ENCODE results near the gene ZIC3. TPM values are rescaled to one million over a fixed set of nuclear protein-coding genes. Genes with fewer than 3 reads are reported as not detected.

Gene ZIC3
- total RNA-seq, 2 donors from 2014 or later, result not detected

DNA sequence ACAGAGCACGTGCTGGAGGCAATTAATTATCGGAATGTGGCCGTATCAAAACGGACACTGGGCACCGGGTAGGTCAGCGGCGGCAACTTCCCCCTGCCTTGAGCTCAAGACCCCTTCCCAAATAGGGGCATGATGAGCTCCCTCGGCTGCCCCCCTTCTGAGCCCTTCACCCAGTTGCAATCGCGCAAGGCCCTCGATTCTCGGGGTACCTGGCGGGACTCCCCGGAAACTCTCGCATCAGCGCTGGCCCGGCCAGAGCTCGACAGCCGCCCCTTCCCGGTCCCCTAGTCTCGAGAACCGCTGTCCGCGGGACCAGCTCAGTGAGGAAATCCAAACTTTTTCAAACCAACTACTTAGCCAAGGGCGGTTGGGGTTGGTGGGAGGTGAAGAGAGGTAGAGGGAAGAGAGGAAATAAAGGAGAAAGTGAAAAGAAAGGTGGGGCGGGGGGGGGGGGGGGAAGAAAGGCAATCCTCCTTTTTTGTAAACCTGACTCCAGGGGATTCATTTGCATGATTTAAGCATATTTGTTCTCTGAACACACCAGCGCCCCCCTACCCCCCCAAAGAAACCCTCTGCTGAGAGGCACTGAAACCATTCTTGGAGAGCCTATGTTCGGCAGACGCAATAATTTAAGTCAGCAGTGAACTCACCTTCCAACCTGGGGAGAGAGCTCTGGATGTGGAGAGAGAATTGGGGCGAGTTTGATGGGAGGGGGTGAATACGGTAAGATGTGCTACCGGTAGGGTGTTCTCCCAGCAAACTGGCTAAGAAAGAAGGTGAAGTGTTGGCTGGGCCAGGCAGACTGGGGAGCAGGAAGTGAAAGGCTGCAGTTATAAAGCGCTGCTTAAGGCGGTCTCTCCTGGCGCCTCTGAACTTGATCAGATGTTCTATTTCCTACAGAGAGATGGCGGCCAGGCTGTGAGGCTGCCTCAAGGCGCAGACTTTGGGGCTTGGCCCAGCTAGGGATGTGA lies 2.0 kb upstream of the ZIC3 start:
- no peak overlapping the region for H3K4me3 ChIP-seq
- no peaks in the 10 kb centered on the region for H3K36me3 ChIP-seq
- H3K27me3 ChIP-seq (replicated peaks; ENCODE audit: insufficient read depth), result no peaks in the 10 kb centered on the region
- ATAC-seq (ENCODE audit: insufficient number of reproducible peaks, low FRiP score, low read depth) (no peak), DNase-seq (ENCODE audit: low spot score) (no peak)
- H3K4me1 ChIP-seq (ENCODE audit: control insufficient read depth in 1 of 2, low read depth in 2 of 2), result peaks cover 0 to 20% of the 10 kb centered on the region in 2 donors
- H3K9me3 ChIP-seq, result no peaks in the 10 kb centered on the region
- no peak overlapping the region for H3K27ac ChIP-seq
- TF ChIP-seq, protein P1, sequence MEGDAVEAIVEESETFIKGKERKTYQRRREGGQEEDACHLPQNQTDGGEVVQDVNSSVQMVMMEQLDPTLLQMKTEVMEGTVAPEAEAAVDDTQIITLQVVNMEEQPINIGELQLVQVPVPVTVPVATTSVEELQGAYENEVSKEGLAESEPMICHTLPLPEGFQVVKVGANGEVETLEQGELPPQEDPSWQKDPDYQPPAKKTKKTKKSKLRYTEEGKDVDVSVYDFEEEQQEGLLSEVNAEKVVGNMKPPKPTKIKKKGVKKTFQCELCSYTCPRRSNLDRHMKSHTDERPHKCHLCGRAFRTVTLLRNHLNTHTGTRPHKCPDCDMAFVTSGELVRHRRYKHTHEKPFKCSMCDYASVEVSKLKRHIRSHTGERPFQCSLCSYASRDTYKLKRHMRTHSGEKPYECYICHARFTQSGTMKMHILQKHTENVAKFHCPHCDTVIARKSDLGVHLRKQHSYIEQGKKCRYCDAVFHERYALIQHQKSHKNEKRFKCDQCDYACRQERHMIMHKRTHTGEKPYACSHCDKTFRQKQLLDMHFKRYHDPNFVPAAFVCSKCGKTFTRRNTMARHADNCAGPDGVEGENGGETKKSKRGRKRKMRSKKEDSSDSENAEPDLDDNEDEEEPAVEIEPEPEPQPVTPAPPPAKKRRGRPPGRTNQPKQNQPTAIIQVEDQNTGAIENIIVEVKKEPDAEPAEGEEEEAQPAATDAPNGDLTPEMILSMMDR (IDR thresholded peaks at IDR 0.05), result no peak

DNA sequence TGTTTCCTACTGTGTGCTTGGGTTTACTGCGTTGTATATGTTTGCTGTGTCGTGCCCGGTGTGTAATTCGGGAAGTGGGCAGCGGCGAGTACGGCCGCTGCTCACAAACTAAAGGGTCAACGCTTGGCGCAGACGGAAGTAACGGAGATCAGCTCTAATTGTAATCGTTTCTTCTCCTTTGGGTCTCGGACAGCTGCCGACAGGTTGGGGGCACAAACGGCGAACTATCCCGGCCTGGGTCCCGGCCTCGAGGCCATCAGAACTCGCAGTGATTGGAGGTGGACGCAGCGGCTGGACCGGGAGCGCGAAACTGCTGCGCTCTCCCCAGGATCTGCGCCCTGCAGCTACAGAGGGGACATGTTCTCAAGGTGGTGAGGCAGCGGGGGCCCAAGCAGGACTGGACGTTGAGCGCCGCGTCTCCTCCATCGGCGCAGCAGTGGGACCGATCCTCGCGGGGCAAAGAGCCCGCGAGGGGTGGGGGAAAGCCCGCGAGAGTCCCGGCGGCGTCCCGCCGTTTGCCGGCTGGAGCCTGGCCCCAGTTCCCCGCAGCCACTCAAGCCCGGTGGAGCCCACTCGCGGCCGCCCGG lies 516 bp upstream of the ZIC3 start:
- ATAC-seq (ENCODE audit: insufficient number of reproducible peaks, low FRiP score, low read depth) (no peak), DNase-seq (ENCODE audit: low spot score) (no peak)
- TF ChIP-seq, protein P1 (IDR thresholded peaks at IDR 0.05), result no peak
- H3K27me3 ChIP-seq (replicated peaks; ENCODE audit: insufficient read depth), result no peaks in the 10 kb centered on the region
- H3K36me3 ChIP-seq, result no peaks in the 10 kb centered on the region
- H3K4me3 ChIP-seq, result peak overlapping the region; percentile 74
- peaks cover 0 to 20% of the 10 kb centered on the region in 2 donors for H3K4me1 ChIP-seq (ENCODE audit: control insufficient read depth in 1 of 2, low read depth in 2 of 2)
- no peaks in the 10 kb centered on the region for H3K9me3 ChIP-seq
- no peak overlapping the region for H3K27ac ChIP-seq

DNA sequence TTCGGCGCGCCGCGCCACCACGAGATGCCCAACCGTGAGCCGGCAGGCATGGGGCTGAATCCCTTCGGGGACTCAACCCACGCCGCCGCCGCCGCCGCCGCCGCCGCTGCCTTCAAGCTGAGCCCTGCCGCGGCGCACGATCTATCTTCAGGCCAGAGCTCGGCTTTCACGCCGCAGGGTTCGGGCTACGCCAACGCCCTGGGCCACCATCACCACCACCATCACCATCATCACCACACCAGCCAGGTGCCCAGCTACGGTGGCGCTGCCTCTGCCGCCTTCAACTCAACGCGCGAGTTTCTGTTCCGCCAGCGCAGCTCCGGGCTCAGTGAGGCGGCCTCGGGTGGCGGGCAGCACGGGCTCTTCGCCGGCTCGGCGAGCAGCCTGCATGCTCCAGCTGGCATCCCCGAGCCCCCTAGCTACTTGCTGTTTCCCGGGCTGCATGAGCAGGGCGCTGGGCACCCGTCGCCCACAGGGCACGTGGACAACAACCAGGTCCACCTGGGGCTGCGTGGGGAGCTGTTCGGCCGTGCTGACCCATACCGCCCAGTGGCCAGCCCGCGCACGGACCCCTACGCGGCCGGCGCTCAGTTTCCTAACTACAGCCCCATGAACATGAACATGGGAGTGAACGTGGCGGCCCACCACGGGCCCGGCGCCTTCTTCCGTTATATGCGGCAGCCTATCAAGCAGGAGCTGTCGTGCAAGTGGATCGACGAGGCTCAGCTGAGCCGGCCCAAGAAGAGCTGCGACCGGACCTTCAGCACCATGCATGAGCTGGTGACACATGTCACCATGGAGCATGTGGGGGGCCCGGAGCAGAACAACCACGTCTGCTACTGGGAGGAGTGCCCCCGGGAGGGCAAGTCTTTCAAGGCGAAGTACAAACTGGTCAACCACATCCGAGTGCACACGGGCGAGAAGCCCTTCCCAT lies 1.1 kb downstream of the ZIC3 start:
- peak overlapping the region; percentile 74 for H3K4me3 ChIP-seq
- ATAC-seq (ENCODE audit: insufficient number of reproducible peaks, low FRiP score, low read depth) (no peak), DNase-seq (ENCODE audit: low spot score) (no peak)
- no peak overlapping the region for H3K27ac ChIP-seq
- H3K27me3 ChIP-seq (replicated peaks; ENCODE audit: insufficient read depth), result no peaks in the 10 kb centered on the region
- TF ChIP-seq, protein P1 (IDR thresholded peaks at IDR 0.05), result no peak
- H3K9me3 ChIP-seq, result no peaks in the 10 kb centered on the region
- peaks cover 0 to 20% of the 10 kb centered on the region in 2 donors for H3K4me1 ChIP-seq (ENCODE audit: control insufficient read depth in 1 of 2, low read depth in 2 of 2)
- no peaks in the 10 kb centered on the region for H3K36me3 ChIP-seq

DNA sequence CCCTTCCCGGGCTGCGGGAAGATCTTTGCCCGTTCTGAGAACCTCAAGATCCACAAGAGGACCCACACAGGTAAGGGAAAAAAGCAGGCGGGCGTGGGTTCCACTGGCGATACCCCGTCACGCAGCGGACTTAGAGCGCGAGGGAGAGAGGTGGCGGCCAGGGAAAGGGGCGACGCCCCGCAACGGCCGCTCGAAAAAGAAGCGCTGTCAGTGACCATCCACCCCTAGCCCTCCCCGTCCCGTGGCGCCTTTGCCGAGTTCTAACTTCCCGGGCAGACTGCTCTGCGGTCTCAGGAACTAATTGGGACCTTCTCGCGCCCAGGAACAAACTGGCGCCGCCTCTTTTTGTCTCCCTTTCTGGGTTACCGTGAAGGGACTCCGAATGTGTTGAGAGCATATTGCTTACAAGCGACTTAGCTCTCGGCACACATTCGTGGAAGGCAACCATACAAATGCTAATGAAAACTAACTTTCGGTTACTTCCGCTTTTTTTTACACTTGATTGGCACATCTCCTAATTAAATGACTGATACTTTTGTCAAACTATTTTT lies 1.8 kb downstream of the ZIC3 start:
- H3K9me3 ChIP-seq, result no peaks in the 10 kb centered on the region
- H3K4me1 ChIP-seq (ENCODE audit: control insufficient read depth in 1 of 2, low read depth in 2 of 2), result peaks cover 0 to 20% of the 10 kb centered on the region in 2 donors
- no peaks in the 10 kb centered on the region for H3K27me3 ChIP-seq (replicated peaks; ENCODE audit: insufficient read depth)
- TF ChIP-seq, protein P1 (IDR thresholded peaks at IDR 0.05), result no peak
- peak overlapping the region; percentile 74 for H3K4me3 ChIP-seq
- H3K27ac ChIP-seq, result no peak overlapping the region
- DNase-seq (ENCODE audit: low spot score) (no peak), ATAC-seq (ENCODE audit: insufficient number of reproducible peaks, low FRiP score, low read depth) (no peak)
- no peaks in the 10 kb centered on the region for H3K36me3 ChIP-seq

All from thoracic aorta (tissue), 2 donors.